ENCODE data around the gene MCM3.

Gene MCM3

GRCh38 chr6:52284460-52285176 lies at the start of gene MCM3:
MCM3 (minus strand) TSS chr6:52284742; CDS start chr6:52284674, 68 bp downstream.
- peak; percentile 97 for DNase-seq

- DNase-seq, result no peak
Observed at GRCh38 chr6:52333840-52334200, 49.3 kb upstream of the MCM3 start.

GRCh38 chr6:52331793-52332457 lies 47.4 kb upstream of the MCM3 start:
- DNase-seq, result no peak

- DNase-seq, result no peak
Observed at GRCh38 chr6:52330470-52330869, 45.9 kb upstream of the MCM3 start.

GRCh38 chr6:52328729-52329128 lies 44.2 kb upstream of the MCM3 start:
- no peak for DNase-seq

GRCh38 chr6:52328303-52328662 lies 43.7 kb upstream of the MCM3 start:
- no peak for DNase-seq

DNA sequence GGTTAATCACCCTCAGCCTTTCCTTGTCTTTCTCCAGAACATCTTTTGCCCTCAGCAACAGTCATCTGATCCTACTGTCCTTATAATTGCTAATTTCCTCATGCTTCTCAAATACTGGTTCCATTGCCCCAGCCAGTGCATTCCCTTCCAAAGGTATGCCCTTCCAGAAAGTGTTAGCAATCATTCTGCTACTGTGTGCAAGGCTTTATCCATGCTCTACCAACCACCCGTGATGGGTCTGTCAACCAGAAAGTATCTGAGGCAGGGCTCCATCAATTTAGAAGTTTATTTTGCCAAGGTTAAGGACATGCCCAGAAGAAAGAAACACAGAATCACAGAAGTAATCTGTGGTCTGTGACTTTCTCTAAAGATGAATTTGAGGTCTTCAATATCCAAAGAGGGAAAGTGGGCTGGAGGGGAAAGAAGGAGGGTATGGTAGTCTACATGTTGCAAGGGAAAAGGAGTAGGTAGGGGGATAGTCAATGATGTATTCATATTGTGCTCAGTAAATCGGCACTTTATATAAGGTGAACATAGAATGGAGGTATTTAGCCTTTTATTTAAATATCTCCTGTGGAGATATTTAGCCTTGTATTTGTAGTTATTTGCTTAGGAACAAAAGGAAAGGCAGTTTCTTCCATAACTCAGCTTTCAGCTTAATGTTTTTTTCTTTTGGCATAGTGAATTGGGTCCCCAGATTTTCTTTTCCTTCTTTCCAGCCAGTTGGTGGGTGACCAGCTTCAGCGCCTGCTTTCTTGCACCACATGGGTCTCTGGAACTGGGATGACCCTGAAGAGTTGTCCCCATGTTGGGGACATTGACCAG lies 42.2 kb upstream of the MCM3 start:
- no peak for DNase-seq

DNA sequence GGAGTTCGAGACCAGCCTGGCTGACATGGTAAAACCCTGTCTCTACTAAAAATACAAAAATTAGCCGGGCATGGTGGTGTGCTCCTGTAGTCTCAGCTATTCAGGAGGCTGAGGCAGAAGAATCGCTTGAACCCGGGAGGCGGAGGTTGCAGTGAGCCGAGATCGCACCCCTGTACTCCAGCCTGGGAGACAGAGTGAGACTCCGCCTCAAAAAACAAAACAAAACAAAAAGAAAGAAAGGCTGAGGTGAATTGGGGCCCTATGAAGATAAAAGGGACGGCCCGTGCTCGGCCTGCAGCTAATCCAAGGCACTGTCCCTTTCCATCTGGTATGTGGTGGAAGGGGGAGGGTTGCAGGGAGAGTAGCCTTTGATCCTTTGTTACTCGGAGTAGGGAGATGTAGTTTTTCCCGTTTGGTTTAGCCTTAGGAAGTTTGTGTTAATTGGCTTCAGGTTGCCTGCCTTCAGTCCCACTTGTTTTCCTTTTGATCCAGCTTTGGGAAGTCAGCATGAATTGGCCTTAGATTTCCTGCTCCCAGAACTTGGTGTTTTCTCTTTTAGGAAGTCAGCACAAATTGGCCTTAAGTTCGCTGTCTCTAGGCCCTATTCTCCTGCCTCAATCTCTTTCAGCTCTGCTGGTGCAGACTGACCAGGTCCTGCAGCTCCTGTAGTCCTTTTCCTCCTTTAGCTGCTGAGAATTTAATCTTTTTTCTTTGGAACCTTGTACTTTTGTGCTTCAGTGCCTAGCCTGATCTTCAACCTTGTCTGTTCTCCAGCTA lies 41.3 kb upstream of the MCM3 start:
- DNase-seq, result no peak

DNA sequence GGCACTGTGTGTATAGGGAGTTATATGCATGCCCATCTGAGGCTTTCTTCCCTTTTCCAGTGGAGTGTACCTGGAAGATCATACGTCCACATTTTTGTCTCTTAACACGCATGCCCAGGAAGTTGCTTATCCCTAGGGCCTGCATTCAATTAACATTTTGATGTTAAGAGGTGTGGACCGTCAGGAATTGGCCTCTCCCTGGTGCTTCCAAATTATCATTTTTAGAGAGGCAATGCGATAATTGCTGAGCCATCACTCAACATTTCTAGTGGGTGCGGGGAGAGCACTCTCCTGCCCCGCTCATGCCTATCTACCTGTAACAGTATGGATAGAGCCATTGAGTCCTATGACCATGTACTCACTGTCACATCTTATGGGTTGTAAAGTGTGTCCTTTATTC lies 39.6 kb upstream of the MCM3 start:
- DNase-seq, result no peak

DNA sequence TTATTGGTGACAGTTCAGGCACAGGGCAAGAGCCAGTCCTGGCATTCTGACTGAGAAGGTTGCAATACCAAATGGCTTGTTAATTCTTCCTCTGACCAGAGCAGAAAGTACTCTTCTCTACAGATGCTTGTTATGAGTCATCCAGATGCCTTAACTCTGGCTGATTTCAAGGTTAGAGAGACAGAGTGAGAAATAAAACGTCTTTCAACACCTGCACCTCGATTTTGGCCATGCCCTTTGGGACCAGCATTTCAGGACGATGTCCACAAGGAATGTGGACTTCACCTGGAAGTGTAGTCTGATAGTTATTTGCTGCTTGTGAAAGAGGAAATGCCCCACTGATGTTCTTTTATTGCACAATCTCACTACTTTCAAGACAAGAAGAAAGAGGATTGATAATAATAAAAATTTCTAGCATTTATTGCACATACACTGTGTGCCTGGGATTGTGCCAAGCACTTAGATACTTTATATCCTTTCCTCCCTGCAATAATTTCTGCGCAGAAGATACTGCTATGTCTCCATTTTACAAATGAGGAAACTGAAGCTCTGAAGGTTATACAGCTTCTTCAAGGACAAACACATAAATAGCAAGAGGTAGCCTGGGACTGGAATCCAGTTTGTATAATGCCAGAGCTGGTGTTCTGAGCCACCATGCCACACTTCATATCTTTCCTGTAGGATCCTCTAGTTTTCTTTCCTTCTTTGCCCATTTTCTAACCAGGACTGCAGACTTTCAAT lies 33.5 kb upstream of the MCM3 start:
- no peak for DNase-seq

GRCh38 chr6:52317211-52317610 lies 32.7 kb upstream of the MCM3 start:
- DNase-seq, result no peak

DNA sequence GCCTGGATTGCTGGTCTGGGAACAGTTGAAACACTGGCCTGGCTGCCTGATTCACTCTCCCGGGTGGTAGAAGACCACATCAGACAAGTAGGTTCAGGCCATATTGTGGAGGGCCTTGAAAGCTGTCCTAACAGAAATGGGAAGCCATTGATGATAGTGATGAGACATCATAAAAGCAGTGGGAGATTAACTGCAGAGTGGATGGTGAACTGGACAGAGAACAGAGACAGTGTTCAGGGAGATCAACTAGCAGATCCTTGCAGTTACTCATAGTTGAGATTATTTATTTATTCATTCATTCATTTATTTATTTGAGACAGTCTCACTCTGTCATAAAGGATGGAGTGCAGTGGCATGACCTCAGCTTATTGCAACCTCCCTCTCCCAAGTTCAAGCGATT lies 30.2 kb upstream of the MCM3 start:
- no peak for DNase-seq

GRCh38 chr6:52312461-52312860 lies 27.9 kb upstream of the MCM3 start:
- no peak for DNase-seq

GRCh38 chr6:52310932-52311331 lies 26.4 kb upstream of the MCM3 start:
- DNase-seq, result no peak

- DNase-seq, result no peak
Observed at GRCh38 chr6:52307900-52308372, 23.4 kb upstream of the MCM3 start.

GRCh38 chr6:52306972-52307870 lies 22.7 kb upstream of the MCM3 start:
- DNase-seq, result no peak

GRCh38 chr6:52305948-52306767 lies 21.6 kb upstream of the MCM3 start:
- no peak for DNase-seq

DNA sequence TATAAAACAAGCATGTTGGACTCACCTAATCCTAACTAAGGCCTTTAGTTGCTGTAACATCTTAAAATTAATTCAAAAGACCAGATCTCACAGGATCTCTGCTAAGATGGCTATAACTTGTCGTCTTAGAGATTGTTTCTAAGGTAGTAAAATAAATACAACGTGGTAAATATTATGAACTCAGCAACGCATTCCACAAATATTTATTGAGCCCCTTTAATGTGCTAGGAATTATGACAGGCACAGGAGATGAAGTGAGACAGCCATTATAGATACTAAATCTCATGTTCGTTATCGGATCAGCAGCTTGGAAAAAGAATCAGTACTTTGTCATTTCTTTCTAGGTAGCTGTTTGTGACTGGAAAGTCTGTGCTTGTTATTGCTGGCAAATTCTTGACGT lies 20.9 kb upstream of the MCM3 start:
- no peak for DNase-seq

- no peak for DNase-seq
Observed at GRCh38 chr6:52304983-52305390, 20.4 kb upstream of the MCM3 start.

- no peak for DNase-seq
Observed at GRCh38 chr6:52303178-52303577, 18.6 kb upstream of the MCM3 start.
